HG03103 (cell line): ENCODE data around the gene ISLR.
"Not testable (repeated sequence)": the region's sequence is repeated elsewhere in the genome, so short reads cannot be mapped to it uniquely, and the experiment has no call there.

Experiments
- ATAC-seq: cut with Tn5 transposase; IDR thresholded peaks from one replicate; pipeline ENCODE4 v1.9.1; 2021; ENCODE audit warnings: low read depth; ENCODE audit not compliant: unreplicated experiment

The ISLR gene

GRCh38 chr15:74136814-74137536 lies 36.5 kb upstream of the ISLR start:
- no peak for ATAC-seq

- ATAC-seq = no peak
Measured at GRCh38 chr15:74137537-74137894, 36.0 kb upstream of the ISLR start.

GRCh38 chr15:74138642-74139041 lies 34.9 kb upstream of the ISLR start:
- ATAC-seq = no peak

- ATAC-seq = no peak
Measured at GRCh38 chr15:74141591-74141990, 31.9 kb upstream of the ISLR start.

GRCh38 chr15:74144153-74144775 lies 29.2 kb upstream of the ISLR start:
- ATAC-seq = no peak

GRCh38 chr15:74146277-74146800 lies 27.2 kb upstream of the ISLR start:
- ATAC-seq = no peak

- ATAC-seq = no peak
Measured at GRCh38 chr15:74147051-74147450, 26.5 kb upstream of the ISLR start.

- ATAC-seq = no peak
Measured at GRCh38 chr15:74155766-74156417, 17.6 kb upstream of the ISLR start.

GRCh38 chr15:74156678-74157411 lies 16.7 kb upstream of the ISLR start:
- ATAC-seq = no peak

GRCh38 chr15:74157868-74158827 lies 15.4 kb upstream of the ISLR start:
- ATAC-seq = no peak

- ATAC-seq = no peak
Measured at GRCh38 chr15:74158855-74159650, 14.5 kb upstream of the ISLR start.

- no peak for ATAC-seq
Measured at GRCh38 chr15:74159773-74160172, 13.7 kb upstream of the ISLR start.

- ATAC-seq = not testable (repeated sequence)
Measured at GRCh38 chr15:74160390-74160789, 13.1 kb upstream of the ISLR start.

GRCh38 chr15:74162195-74162536 lies 11.3 kb upstream of the ISLR start:
- ATAC-seq = not testable (repeated sequence)

- no peak for ATAC-seq
Measured at GRCh38 chr15:74165461-74165860, 8.0 kb upstream of the ISLR start.

GRCh38 chr15:74167891-74168331 lies 5.6 kb upstream of the ISLR start:
- ATAC-seq = no peak

- no peak for ATAC-seq
Measured at GRCh38 chr15:74168711-74169126, 4.8 kb upstream of the ISLR start.

GRCh38 chr15:74170071-74170844 lies 3.3 kb upstream of the ISLR start:
- no peak for ATAC-seq
